DMS53 treated with DMSO at 0.1 percent for 48 hours (cell line): ENCODE results near the gene STON1.
"Not testable (repeated sequence)": the region's sequence is repeated elsewhere in the genome, so short reads cannot be mapped to it uniquely, and the experiment has no call there.

Experiments
- DNase-seq: peaks from one replicate; lab custom pipeline; 2025; ENCODE audit not compliant: unreplicated experiment; lab: John Stamatoyannopoulos, UW

STON1 gene, protein sequence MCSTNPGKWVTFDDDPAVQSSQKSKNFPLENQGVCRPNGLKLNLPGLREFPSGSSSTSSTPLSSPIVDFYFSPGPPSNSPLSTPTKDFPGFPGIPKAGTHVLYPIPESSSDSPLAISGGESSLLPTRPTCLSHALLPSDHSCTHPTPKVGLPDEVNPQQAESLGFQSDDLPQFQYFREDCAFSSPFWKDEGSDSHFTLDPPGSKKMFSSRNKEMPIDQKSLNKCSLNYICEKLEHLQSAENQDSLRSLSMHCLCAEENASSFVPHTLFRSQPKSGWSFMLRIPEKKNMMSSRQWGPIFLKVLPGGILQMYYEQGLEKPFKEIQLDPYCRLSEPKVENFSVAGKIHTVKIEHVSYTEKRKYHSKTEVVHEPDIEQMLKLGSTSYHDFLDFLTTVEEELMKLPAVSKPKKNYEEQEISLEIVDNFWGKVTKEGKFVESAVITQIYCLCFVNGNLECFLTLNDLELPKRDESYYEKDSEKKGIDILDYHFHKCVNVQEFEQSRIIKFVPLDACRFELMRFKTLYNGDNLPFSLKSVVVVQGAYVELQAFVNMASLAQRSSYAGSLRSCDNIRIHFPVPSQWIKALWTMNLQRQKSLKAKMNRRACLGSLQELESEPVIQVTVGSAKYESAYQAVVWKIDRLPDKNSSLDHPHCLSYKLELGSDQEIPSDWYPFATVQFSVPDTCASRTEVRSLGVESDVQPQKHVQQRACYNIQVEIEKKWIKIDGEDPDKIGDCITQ

DNA sequence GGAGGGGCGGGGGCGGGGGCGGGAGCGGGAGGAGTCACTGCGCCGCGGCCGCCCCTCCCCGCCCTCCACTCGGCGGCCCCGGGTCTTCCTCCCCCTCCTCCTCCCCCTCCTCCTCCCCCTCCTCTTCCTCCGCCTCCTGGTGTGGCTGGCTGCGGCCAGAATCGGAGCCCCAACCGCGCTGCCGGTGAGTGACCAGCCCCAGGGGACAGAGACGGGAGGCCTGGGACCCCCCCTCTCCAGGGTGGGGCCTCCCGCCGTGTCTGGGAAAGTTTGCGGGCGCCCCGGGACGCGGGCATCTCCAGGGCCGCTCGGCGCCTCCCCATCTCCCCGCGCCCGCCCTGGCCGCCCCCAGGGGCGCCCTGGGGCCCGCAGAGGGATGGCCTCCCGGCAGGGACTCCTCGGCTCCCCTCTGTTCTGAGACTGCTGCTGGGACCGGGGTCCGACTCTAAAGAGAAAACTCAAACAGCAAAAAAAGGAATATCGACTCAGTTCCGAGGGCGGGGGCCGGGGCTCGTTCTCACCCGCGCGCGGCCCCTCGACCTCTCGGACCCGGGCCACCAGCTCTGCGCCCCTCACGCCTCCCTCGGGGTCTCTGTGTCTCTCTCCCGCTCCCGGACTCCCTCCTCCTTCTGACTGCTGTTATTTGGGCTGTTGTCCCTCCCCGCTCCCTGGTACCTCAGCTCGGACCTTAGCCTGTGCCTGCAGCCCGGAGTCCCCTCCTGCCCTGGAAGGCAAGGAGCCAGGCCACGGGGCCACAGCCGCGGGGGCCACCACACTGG lies at the start of gene STON1:
TSS of gene STON1 (plus strand) at position 122 of the 779 bp plus-strand sequence. CDS start 50,480 bp downstream, outside the sequence.
- DNase-seq: no peak

DNA sequence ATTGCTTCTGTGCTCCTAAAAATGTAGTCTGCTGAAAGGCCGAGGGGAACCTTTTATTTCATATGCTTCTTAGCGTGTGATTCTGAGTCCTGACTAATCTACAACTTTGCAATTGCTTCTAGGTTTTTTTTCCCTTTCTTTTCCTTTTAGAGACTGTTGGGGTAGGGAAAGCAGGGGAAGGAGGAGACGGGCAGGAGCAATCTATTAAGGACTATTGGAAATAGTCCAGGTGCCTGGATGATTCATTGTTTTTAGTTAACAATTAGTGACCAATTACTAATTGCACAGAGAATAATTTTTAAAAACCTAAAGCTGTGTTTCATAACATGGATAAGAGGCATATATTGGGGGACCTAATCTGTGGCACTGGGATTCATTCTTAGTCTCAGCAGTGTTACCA lies 49.4 kb upstream of the STON1 start:
- no peak for DNase-seq

DNA sequence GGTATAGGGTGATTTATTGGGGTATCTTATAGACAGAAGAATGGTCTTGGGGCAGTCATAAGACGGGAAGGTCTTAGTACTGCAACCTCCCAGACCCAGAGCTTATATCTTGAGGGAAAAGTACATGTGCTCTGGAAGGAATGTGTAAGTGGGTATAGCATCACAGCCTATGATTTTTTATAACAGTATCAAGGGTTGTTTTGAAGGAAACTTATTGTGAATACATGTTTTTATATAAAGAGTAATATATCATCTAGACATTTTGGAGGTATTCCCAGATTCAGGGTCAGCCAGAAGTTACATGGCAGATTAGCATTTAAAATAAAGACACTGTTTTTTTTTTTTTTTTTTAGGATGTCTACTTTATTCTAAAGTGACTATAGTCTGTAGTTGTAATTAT lies 47.6 kb upstream of the STON1 start:
- no peak for DNase-seq

DNA sequence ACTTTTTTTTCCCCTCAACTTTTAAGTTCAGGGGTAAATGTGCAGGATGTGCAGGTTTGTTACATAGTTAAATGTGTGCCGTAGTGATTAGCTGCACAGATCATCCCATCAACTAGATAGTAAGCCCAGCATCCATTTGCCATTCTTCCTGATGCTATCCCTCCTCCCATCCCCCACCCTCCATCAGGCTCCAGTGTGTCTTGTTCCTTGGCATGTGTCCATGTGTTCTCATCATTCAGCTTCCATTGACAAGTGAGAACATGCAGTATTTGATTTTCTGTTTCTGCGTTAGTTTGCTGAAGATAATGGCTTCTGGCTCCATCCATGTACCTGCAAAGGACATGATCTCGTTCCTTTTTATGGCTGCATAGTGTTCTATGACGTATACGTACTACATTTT lies 47.2 kb upstream of the STON1 start:
- no peak for DNase-seq

DNA sequence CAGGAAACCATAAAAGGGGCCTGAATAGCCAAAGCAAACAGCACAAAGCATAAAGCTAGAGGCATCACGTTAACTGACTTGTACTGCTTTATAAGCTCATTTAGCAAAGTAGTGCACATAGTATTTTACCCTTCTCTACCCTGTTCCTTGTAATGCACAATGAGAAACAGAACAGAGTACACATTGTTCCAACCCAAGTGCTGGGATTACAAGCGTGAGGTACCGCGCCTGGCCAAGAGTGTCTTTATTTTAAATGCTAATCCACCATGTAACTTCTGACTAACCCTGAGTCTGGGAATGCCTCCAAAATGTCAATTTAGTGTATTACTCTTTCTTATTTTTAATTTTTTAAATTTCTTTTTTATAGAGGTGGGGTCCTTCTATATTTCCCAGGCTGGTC lies 46.4 kb upstream of the STON1 start:
- DNase-seq: no peak

DNA sequence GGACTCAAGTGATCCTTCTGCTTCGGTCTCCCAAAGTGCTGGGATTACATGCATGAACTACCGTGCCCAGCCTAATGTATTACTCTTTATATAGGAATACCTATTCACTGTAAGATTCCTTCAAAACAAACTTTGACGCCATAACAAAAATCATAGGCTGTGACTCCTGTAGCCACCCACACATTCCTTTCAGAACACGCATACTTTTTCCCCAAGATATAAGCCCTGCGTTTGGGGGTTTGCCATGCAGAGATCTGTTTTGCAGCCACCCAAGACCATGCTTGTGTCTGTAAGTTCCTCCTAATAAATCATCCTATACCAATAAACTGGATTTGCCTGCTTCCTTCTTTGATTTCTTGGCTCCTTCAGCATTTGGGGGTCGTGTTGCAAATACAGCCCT lies 46.0 kb upstream of the STON1 start:
- DNase-seq: no peak

DNA sequence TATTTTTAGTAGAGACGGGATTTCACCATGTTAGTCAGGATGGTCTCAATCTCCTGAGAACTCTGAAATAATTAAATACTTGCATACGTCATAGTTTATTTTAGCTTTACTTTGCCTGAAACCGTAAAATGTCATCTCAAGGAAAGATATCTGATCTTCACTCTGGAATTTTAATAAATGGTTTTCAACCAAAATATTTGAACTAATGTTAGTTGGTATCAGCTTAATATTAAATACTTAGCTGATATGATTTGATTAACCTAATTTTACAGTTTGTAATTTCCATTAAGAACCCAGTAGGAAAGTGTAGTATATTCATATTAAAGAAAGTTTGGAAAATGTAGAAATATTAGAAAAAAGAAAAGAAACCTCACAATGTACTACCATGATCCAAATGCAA lies 41.4 kb upstream of the STON1 start:
- DNase-seq: no peak

DNA sequence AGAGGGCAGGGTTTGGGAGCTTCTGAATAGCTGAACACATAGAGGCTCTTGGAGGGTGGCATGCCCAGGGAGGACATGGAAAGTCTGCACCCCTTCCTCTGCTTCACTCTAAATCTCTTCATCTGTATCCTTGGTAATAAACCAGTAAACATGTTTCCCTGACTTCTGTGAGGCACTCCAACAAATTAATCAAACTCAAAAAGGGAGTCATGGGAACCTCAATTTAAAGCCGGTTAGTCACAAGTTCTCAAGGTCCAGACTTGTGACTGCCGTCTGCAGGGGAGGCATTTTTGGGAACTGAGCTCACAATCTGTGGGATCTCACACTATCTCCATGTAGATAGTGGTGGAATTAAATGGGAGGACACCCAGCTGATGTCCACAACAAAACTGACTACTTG lies 33.1 kb upstream of the STON1 start:
- DNase-seq: no peak

DNA sequence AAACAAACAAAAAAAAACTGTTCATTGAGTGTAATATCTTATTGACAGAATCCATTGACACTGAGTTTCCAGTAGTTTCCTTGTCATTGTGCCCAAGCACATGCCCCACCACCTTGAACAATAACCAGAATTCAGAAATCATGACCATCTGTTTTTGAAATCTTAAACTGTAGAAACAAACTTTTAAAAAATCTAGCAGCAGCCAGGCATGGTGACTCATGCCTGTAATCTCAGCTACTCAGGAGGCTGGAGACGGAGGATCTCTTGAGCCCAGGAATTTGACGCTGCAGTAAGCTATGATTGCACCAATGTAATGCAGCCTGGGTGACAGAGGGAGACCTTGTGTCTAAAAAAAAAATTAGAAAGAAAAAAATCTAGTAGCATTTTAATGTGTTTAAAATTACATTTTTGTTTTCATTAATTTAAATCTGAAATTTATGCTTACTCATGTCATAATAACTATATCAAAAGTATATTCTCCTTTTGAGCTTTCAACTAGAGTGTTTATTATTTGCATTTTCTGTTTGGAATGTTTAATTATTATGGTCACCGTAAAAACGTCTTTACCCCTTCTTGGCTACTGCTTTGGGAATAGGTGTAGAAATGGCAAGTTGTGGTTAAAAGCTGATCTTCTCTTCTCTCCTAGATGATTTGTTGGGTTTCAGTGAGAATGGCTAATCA lies 25.2 kb upstream of the STON1 start:
- DNase-seq: no peak

DNA sequence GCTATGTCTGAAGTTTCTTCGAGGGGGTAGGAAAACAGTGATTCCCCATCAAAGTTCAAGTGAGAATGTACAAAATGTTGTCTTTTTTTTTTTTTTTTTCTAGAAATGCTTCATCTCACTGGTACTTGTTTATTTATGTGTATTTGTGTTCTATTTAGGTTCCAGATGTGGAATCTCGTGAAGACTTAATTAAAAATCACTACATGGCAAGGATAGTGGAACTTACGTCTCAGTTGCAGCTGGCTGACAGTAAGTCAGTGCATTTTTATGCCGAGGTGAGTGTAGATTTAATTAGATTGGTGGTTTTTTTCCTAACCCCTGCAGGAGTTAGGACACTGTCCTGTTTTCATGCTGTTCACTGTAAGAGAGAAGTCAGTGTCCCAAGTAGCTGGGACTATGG lies 22.8 kb upstream of the STON1 start:
- no peak for DNase-seq

DNA sequence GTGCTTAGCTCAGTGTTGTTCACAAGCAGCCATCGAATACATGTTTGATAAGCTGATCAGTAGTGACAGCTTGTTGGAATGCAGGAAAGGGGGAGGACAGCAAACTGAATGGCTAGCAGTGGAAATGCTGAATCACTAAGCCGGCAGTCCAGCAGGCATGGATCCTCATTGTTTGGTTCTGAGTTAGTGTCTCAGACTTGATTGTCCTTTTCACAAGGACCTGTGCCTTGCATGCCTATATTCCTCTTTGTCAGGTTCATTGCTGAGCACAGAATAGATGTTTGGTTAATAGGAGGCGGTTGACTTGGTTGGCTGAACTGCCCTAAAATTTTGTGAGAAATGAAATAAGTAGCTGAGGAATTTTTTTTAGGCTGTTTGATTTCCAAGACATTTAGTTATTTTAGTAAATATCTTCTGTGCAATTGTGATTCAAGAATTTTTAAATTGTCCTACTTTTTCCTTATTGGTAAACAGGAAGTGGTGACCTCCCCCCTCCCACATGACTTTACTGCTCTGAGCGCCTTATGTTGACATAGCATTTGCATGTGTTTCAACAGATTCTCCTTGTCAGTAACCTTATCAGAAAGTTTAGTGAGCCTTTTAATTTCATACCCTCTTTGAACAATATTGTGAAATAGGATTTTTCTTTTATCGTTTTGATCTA lies 21.4 kb upstream of the STON1 start:
- no peak for DNase-seq

DNA sequence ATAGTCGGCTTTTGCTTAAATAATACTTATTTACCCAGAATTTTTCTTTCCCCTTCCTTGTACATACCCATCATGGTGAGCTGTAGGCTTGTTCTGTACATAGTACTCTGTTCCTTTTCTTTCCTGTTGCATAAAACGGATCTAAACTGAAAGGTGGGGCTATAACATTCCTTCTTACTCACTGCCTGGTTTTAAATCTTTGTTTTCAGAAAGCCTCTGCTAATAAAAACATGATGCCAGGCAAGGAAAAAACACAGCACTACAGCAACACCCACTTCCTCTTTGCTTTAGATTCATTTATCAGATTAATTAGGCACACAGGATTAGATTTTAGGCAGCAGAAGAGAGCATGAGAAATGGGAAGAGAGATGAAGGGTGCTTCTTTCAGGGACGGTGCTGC lies 19.6 kb upstream of the STON1 start:
- DNase-seq: no peak

DNA sequence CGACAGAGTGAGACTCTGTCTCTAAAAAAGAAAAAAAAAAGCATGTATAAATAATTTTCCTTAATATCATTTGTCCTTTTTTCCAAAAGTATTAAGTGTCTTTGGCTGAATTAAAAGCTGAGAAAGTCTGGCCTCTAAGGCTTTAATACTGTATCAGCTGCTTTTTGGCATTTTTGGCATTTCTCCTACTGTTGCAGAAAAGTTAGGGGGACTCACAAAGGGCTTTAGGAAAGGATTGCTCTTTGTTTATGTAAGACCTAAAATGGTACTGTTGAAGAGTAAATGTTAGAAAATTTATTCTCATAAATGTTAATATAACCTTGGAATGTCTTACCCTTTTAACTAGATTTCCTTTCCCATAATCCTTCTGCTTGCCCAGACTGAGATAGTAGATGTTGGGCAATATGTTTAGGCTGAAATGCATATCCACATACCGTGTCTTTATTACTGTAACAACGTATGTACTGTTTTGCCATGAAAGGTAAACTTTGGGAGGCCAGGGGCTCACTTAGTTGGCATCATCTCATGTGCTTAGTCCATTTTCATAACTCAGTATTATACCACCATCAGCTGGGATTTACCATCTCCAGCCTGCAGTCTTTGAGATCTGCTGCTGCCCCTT lies 18.0 kb upstream of the STON1 start:
- DNase-seq: no peak

DNA sequence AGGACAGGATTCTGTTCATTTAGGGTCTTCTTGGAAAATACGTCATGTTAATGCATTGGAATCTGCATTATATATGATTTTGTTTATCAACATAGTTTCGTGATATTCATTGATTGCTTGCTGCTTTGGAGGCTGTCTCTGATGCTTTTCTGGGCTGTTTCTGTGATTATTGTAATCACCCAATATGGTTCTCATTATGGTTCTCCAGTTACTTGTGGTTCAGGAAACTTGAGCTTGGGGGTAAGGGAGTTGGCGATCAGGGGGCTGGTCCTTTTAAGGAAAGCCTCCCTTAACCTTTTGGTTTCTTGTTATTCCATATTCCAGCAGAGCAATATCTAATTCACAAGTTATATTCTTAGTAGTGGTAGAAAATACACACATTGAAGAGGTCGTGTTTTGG lies 17.4 kb upstream of the STON1 start:
- no peak for DNase-seq

DNA sequence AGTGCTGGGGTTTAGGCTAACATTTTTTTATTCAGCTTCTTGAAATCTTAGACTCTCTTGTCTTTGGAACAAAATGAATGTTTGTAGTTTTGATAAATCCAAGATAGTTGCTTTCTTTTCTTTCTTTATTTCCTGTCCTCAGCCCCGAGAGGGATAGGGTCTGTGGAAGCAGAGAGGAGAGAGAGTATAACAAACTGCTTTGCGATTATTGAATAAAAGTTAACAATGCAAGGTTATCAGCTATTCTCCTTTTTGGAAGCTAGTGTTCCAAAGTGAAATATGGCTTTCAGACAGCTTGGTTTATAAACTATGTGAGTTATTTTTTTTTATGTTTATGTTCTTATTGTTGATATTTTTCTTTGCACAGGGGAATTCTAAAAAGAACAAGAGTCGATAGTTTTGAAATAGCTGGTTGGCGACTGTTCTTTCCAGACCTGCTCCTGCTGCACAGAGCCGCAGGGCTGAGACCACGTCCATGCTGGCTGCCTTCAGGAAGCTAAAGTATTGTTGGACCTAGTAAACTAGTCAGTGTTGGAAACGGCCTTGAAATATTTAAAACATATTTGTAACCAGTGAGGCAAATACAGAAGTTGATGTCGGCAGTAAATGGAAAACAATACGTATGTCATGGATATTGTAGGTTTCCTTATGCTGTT lies 15.5 kb upstream of the STON1 start:
- no peak for DNase-seq

DNA sequence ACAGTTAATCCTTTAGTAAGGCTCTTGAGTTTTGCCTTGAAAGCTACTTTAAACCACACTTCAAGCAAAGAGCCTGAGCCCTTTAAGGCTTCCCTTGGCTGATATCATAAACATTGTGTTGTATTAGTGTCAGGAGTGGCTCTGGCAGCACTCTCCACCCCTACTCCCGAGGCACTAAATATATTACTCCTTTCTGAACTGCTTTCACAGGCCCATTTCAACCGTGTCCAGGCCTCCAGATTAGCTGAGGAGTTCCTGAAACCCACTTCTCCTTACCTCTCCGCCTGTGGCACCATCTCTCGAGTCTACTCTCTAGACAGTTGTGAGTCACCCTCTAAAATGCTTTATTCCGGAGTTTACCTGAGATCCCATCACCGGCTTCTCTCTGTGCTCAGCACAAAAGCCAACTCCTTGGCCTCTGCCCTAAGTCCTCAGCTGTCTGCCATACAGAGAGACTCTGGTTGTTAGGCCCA lies 14.4 kb upstream of the STON1 start:
- DNase-seq: no peak

DNA sequence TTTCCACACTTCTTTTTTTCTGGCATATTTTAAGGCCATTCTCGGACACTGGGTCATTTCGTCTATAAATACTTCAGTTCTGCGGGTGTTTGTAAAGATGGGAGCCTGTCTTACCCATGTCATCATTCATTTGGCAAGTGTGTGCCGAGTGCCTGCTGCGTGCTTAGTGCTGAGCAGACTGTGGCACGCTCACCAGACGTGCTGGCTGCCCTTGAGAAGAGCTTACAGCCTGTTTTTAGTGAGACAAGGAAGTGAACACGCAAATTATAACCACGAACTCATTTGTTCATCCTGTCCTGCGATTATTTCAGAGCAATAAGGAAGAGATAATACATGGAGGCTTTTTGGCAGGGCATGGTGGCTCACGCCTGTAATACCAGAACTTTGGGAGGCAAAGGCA lies 10.4 kb upstream of the STON1 start:
- DNase-seq: no peak

DNA sequence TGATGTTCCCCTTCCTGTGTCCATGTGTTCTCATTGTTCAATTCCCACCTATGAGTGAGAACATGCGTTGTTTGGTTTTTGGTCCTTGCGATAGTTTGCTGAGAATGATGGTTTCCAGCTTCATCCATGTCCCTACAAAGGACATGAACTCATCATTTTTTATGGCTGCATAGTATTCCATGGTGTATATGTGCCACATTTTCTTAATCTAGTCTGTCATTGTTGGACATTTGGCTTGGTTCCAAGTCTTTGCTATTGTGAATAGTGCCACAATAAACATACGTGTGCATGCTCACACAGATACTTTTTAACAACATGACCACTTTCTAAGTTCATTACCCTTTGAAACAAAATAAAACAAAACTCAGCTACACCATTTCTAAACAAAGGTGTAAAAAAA lies 5.2 kb upstream of the STON1 start:
- DNase-seq: not testable (repeated sequence)

DNA sequence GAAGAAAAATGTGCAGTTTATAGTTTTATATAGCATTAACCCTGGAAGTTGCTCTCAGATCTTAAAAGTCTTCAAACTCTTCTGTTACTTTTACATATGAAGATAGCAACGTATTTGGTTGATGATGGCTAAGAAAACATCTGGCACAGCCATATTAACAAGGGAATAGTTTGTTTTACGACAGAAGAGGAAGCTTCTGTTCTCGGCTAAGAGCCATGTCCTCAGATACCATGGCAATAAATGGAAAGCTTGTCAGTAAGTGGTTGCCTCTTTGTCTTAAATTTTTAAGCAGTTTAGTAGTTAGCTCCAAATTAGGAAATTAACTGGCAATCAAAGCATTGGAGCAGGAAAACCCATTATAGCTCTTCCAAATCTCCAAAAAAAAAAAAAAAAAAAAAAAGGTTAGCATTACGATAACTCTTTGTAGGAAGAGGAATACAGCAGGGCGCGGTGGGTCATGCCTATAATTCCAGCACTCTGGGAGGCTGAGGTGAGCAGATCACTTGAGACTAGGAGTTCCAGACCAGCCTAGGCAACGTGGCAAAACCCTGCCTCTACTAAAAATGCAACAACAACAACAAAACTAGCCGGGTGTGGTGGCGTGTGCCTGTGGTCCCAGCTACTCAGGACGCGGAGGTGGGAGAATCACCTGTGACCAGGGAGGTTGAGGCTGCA lies 4.5 kb upstream of the STON1 start:
- DNase-seq: no peak
